GM18498 (cell line): ENCODE results near the gene SWT1.
"Not testable (repeated sequence)": the region's sequence is repeated elsewhere in the genome, so short reads cannot be mapped to it uniquely, and the experiment has no call there.

Experiments
- ATAC-seq: cut with Tn5 transposase; IDR thresholded peaks from one replicate; pipeline ENCODE4 v1.9.1; 2021; ENCODE audit warnings: mild to moderate bottlenecking, moderate library complexity; ENCODE audit not compliant: unreplicated experiment

The SWT1 gene

GRCh38 chr1:185170291-185170848, 13.4 kb downstream of the SWT1 start:
- ATAC-seq: peak; percentile 88

- no peak for ATAC-seq
Observed at GRCh38 chr1:185193756-185194155, 36.8 kb downstream of the SWT1 start.

- not testable (repeated sequence) for ATAC-seq
Observed at GRCh38 chr1:185198712-185199111, 41.7 kb downstream of the SWT1 start.

- ATAC-seq: no peak
Observed at GRCh38 chr1:185200889-185201288, 43.9 kb downstream of the SWT1 start.

GRCh38 chr1:185207170-185207569, 50.2 kb downstream of the SWT1 start:
- ATAC-seq: no peak

- no peak for ATAC-seq
Observed at GRCh38 chr1:185207980-185208602, 51.1 kb downstream of the SWT1 start.

- no peak for ATAC-seq
Observed at GRCh38 chr1:185208626-185209180, 51.7 kb downstream of the SWT1 start.

GRCh38 chr1:185209357-185209756, 52.4 kb downstream of the SWT1 start:
- ATAC-seq: not testable (repeated sequence)

- ATAC-seq: no peak
Observed at GRCh38 chr1:185213091-185213490, 56.1 kb downstream of the SWT1 start.

- no peak for ATAC-seq
Observed at GRCh38 chr1:185215911-185216310, 58.9 kb downstream of the SWT1 start.

GRCh38 chr1:185224132-185224531, 67.2 kb downstream of the SWT1 start:
- no peak for ATAC-seq

GRCh38 chr1:185227161-185227560, 70.2 kb downstream of the SWT1 start:
- no peak for ATAC-seq

- no peak for ATAC-seq
Observed at GRCh38 chr1:185228979-185229378, 72.0 kb downstream of the SWT1 start.

GRCh38 chr1:185229981-185230380, 73.0 kb downstream of the SWT1 start:
- ATAC-seq: no peak

GRCh38 chr1:185232874-185233273, 75.9 kb downstream of the SWT1 start:
- ATAC-seq: no peak

- not testable (repeated sequence) for ATAC-seq
Observed at GRCh38 chr1:185234183-185234582, 77.2 kb downstream of the SWT1 start.

- not testable (repeated sequence) for ATAC-seq
Observed at GRCh38 chr1:185237176-185237575, 80.2 kb downstream of the SWT1 start.

GRCh38 chr1:185237661-185238060, 80.7 kb downstream of the SWT1 start:
- ATAC-seq: no peak

- no peak for ATAC-seq
Observed at GRCh38 chr1:185238447-185238846, 81.5 kb downstream of the SWT1 start.

- no peak for ATAC-seq
Observed at GRCh38 chr1:185239861-185240260, 82.9 kb downstream of the SWT1 start.

GRCh38 chr1:185241127-185241526, 84.2 kb downstream of the SWT1 start:
- no peak for ATAC-seq

GRCh38 chr1:185244015-185244747, 87.2 kb downstream of the SWT1 start:
- no peak for ATAC-seq
